NB4 (cell line): ENCODE measurements around the gene DNAJC5.
A peak's percentile ranks its signal among the peaks of the same experiment; 100 is the strongest.
"Not testable (repeated sequence)": the region's sequence is repeated elsewhere in the genome, so short reads cannot be mapped to it uniquely, and the experiment has no call there.

Experiments
- DNase-seq: peaks from one replicate; pipeline ENCODE4 v3.0.0; 2010; ENCODE audit warnings: low read depth
- H3K4me3 ChIP-seq: one replicate; pipeline ENCODE4 v1.5.1; 2011; ENCODE audit warnings: mild to moderate bottlenecking, low read depth, low read length, moderate library complexity
- CTCF ChIP-seq: IDR thresholded peaks from one replicate; pipeline ENCODE4 v1.5.1; 2012; ENCODE audit warnings: low read depth, low read length
- MAX ChIP-seq: IDR thresholded peaks from 2 replicates; pipeline ENCODE4 v1.6.1; 2011; ENCODE audit warnings: low read depth, low read length
- MYC ChIP-seq: IDR thresholded peaks from 2 replicates; pipeline ENCODE4 v1.6.1; 2011; ENCODE audit warnings: low read depth, low read length
- POLR2A ChIP-seq: IDR thresholded peaks from 2 replicates; pipeline ENCODE4 v1.6.1; 2011; ENCODE audit warnings: mild to moderate bottlenecking; ENCODE audit not compliant: insufficient read length; ENCODE audit errors: extremely low read depth

Gene DNAJC5

GRCh38 chr20:63850689-63851547, 44.0 kb upstream of the DNAJC5 start:
- DNase-seq = peak; percentile 50
- TF ChIP-seq CTCF = no peak
- no peak for TF ChIP-seq MYC
- TF ChIP-seq MAX = no peak
- TF ChIP-seq POLR2A = no peak
- H3K4me3 ChIP-seq = no peak overlapping the region

- not testable (repeated sequence) for DNase-seq, H3K4me3 ChIP-seq
Observed at GRCh38 chr20:63851548-63851943, 43.4 kb upstream of the DNAJC5 start.

GRCh38 chr20:63853733-63854068, 41.2 kb upstream of the DNAJC5 start:
- not testable (repeated sequence) for H3K4me3 ChIP-seq

GRCh38 chr20:63854069-63854765, 40.7 kb upstream of the DNAJC5 start:
- TF ChIP-seq MYC (no peak), POLR2A (peak; percentile 19)
- DNase-seq = peak; percentile 67
- no peak overlapping the region for H3K4me3 ChIP-seq

More at GRCh38 chr20:63853733-63854068, 41.2 kb upstream of the DNAJC5 start:
- not testable (repeated sequence) for DNase-seq

GRCh38 chr20:63854766-63855362, 40.1 kb upstream of the DNAJC5 start:
- DNase-seq = peak; percentile 18
- no peak overlapping the region for H3K4me3 ChIP-seq
- TF ChIP-seq POLR2A (no peak), MAX (no peak), CTCF (no peak), MYC (no peak)

- TF ChIP-seq MYC (no peak), CTCF (no peak), POLR2A (no peak), MAX (no peak)
- no peak overlapping the region for H3K4me3 ChIP-seq
Observed at GRCh38 chr20:63855363-63856097, 39.4 kb upstream of the DNAJC5 start.

GRCh38 chr20:63856098-63856511, 38.8 kb upstream of the DNAJC5 start:
- H3K4me3 ChIP-seq = no peak overlapping the region
- no peak for DNase-seq
- no peak for TF ChIP-seq CTCF
- TF ChIP-seq POLR2A = no peak
- no peak for TF ChIP-seq MYC
- no peak for TF ChIP-seq MAX

More at GRCh38 chr20:63855363-63856097, 39.4 kb upstream of the DNAJC5 start:
- DNase-seq = no peak
